Uterus (tissue), 2 donors: ENCODE results near the gene IRS4.

ENCODE experiments used
- CTCF ChIP-seq, 4 experiments: fragments of 200-600 bp in 2 of 4; fragments of 450-650 bp in 2 of 4; sonication (generic) in 2 of 4; IDR thresholded peaks; one replicate each; pipeline ENCODE4 v1.5.1; 2016 to 2019; ENCODE audit warnings: antibody characterized with exemption in 4 of 4, mild to moderate bottlenecking in 2 of 4, moderate library complexity in 1 of 4
- POLR2A ChIP-seq, 2 donors: fragments of 450-650 bp; IDR thresholded peaks; one replicate each; pipeline ENCODE4 v1.6.1; 2016; ENCODE audit warnings: antibody characterized with exemption in 2 of 2, mild to moderate bottlenecking in 1 of 2, moderate library complexity in 1 of 2

DNA sequence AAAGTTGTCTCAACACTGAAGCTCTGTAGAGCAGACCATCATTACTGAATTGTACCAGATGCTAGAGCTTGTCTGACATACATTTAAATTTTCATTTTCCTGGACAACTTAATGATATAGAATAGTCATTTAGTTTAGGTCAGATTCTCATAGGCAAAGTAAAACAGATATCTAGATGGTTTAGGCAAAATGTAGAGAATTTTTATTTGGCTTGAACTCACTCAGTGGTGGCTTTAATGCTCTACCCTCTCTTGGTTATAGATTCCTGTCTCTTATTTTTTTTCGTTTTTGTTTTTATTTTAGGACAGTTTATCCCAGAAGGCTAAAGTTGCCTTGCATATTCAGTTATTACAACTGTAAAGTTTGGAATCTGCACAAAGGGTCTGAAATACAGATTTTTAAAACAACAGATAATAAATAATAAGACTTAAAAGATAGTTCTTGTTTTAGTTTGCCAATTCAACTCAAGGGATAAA, 4.0 kb upstream of the IRS4 start:
- no peak for TF ChIP-seq CTCF (IDR thresholded peaks at IDR 0.05)
- no peak for TF ChIP-seq POLR2A (IDR thresholded peaks at IDR 0.05)
